ENCODE data around the gene DMRTC2.

Gene DMRTC2

GRCh38 chr19:41859213-41859617 lies 14.4 kb downstream of the DMRTC2 start:
- TF ChIP-seq GATA1 (IDR thresholded peaks at IDR 0.05; ENCODE audit: low read depth, low read length) (no peak), POLR2A (IDR thresholded peaks at IDR 0.05; ENCODE audit: low read length) (no peak)
- DNase-seq: no peak

GRCh38 chr19:41859618-41860418 lies 15.0 kb downstream of the DMRTC2 start, which contains the start of gene RPS19:
Gene RPS19, plus strand, starts transcription at chr19:41860255. Its CDS starts 520 bp downstream, at chr19:41860775.
- DNase-seq: peak; percentile 99
- TF ChIP-seq GATA1 (IDR thresholded peaks at IDR 0.05; ENCODE audit: low read depth, low read length) (no peak), POLR2A (IDR thresholded peaks at IDR 0.05; ENCODE audit: low read length) (peak; percentile 87)

- TF ChIP-seq GATA1 (IDR thresholded peaks at IDR 0.05; ENCODE audit: low read depth, low read length): no peak
- no peak for TF ChIP-seq POLR2A (IDR thresholded peaks at IDR 0.05; ENCODE audit: low read length)
- DNase-seq: peak; percentile 54 to 76
Observed at GRCh38 chr19:41860419-41861115, 15.7 kb downstream of the DMRTC2 start.

- TF ChIP-seq GATA1 (IDR thresholded peaks at IDR 0.05; ENCODE audit: low read depth, low read length): no peak
- no peak for TF ChIP-seq POLR2A (IDR thresholded peaks at IDR 0.05; ENCODE audit: low read length)
- DNase-seq: peak; percentile 47 to 68
Observed at GRCh38 chr19:41861116-41861768, 16.4 kb downstream of the DMRTC2 start.

- TF ChIP-seq POLR2A (IDR thresholded peaks at IDR 0.05; ENCODE audit: low read length): no peak
- no peak for DNase-seq
Observed at GRCh38 chr19:41861846-41862245, 17.0 kb downstream of the DMRTC2 start.

- DNase-seq: no peak
- no peak for TF ChIP-seq GATA1 (IDR thresholded peaks at IDR 0.05; ENCODE audit: low read depth, low read length)
- no peak for TF ChIP-seq POLR2A (IDR thresholded peaks at IDR 0.05; ENCODE audit: low read length)
Observed at GRCh38 chr19:41862445-41862986, 17.7 kb downstream of the DMRTC2 start.

GRCh38 chr19:41863209-41863931 lies 18.5 kb downstream of the DMRTC2 start:
- TF ChIP-seq POLR2A (IDR thresholded peaks at IDR 0.05; ENCODE audit: low read length) (no peak), GATA1 (IDR thresholded peaks at IDR 0.05; ENCODE audit: low read depth, low read length) (no peak)
- no peak for DNase-seq

- DNase-seq: no peak
- TF ChIP-seq GATA1 (IDR thresholded peaks at IDR 0.05; ENCODE audit: low read depth, low read length) (no peak), POLR2A (IDR thresholded peaks at IDR 0.05; ENCODE audit: low read length) (no peak)
Observed at GRCh38 chr19:41864374-41864773, 19.5 kb downstream of the DMRTC2 start.

- no peak for DNase-seq
- no peak for TF ChIP-seq POLR2A (IDR thresholded peaks at IDR 0.05; ENCODE audit: low read length)
- no peak for TF ChIP-seq GATA1 (IDR thresholded peaks at IDR 0.05; ENCODE audit: low read depth, low read length)
Observed at GRCh38 chr19:41866284-41866683, 21.4 kb downstream of the DMRTC2 start.

- no peak for TF ChIP-seq GATA1 (IDR thresholded peaks at IDR 0.05; ENCODE audit: low read depth, low read length)
- no peak for TF ChIP-seq POLR2A (IDR thresholded peaks at IDR 0.05; ENCODE audit: low read length)
- DNase-seq: no peak
Observed at GRCh38 chr19:41868120-41868988, 23.5 kb downstream of the DMRTC2 start.

GRCh38 chr19:41868989-41869300 lies 24.1 kb downstream of the DMRTC2 start:
- no peak for TF ChIP-seq POLR2A (IDR thresholded peaks at IDR 0.05; ENCODE audit: low read length)
- no peak for TF ChIP-seq GATA1 (IDR thresholded peaks at IDR 0.05; ENCODE audit: low read depth, low read length)
- DNase-seq: no peak

- DNase-seq: no peak
- TF ChIP-seq POLR2A (IDR thresholded peaks at IDR 0.05; ENCODE audit: low read length): no peak
- TF ChIP-seq GATA1 (IDR thresholded peaks at IDR 0.05; ENCODE audit: low read depth, low read length): no peak
Observed at GRCh38 chr19:41869374-41869955, 24.6 kb downstream of the DMRTC2 start.

All from erythroblast (primary cell).